ENCODE measurements around the gene WDPCP.
"Not testable (repeated sequence)": the region's sequence is repeated elsewhere in the genome, so short reads cannot be mapped to it uniquely, and the experiment has no call there.

The WDPCP gene

GRCh38 chr2:63614448-63614968 lies 26.2 kb upstream of the WDPCP start:
- no peak for DNase-seq (ENCODE audit: low read depth)
- H3K9ac ChIP-seq (ENCODE audit: low read length): no peak overlapping the region
- peaks cover 14% of the 10 kb centered on the region for H3K4me1 ChIP-seq (ENCODE audit: control insufficient read depth, insufficient read depth, low read length)
- H3K36me3 ChIP-seq (ENCODE audit: control insufficient read depth, insufficient read depth, low read length, severe bottlenecking): no peaks in the 10 kb centered on the region
- no peaks in the 10 kb centered on the region for H3K9me3 ChIP-seq (ENCODE audit: control insufficient read depth, low read length)
- H3K4me3 ChIP-seq (ENCODE audit: low read length): no peak overlapping the region
- H3K27me3 ChIP-seq (replicated peaks; ENCODE audit: control insufficient read depth, insufficient read depth, low read length): no peaks in the 10 kb centered on the region

DNA sequence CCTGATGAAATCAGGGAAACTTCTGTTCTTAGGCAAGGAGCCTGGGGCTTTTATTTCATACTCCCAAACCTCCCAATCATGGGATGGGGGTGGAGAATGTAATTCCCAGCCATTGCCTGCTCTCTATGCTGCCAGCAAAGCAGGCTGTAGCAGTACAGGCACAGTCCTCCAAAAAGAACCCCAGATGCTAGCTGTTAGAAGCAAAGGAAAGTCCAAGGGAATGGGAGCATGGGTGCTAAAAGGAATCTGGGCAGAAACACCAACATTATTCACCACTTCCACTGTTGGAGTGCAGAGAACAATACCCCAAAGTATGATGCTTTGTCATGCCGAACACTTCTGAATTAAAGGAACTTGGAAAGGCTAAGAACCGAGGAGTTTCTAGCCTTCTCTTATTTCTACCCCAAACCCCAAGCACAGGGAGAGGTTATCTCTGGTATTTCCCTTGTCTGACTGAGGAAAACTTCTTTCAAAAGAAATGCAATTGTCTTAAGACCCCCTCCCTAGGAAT lies 25.2 kb upstream of the WDPCP start:
- H3K9ac ChIP-seq (ENCODE audit: low read length): peak overlapping the region; percentile 39
- DNase-seq (ENCODE audit: low read depth): no peak
- no peaks in the 10 kb centered on the region for H3K27me3 ChIP-seq (replicated peaks; ENCODE audit: control insufficient read depth, insufficient read depth, low read length)
- no peaks in the 10 kb centered on the region for H3K36me3 ChIP-seq (ENCODE audit: control insufficient read depth, insufficient read depth, low read length, severe bottlenecking)
- no peaks in the 10 kb centered on the region for H3K9me3 ChIP-seq (ENCODE audit: control insufficient read depth, low read length)
- H3K4me1 ChIP-seq (ENCODE audit: control insufficient read depth, insufficient read depth, low read length): peaks cover 22% of the 10 kb centered on the region
- peak overlapping the region; percentile 42 for H3K4me3 ChIP-seq (ENCODE audit: low read length)

GRCh38 chr2:63610525-63610924 lies 22.2 kb upstream of the WDPCP start:
- H3K4me1 ChIP-seq (ENCODE audit: control insufficient read depth, insufficient read depth, low read length): peaks cover 25% of the 10 kb centered on the region
- H3K9me3 ChIP-seq (ENCODE audit: control insufficient read depth, low read length): no peaks in the 10 kb centered on the region
- H3K27me3 ChIP-seq (replicated peaks; ENCODE audit: control insufficient read depth, insufficient read depth, low read length): no peaks in the 10 kb centered on the region
- H3K9ac ChIP-seq (ENCODE audit: low read length): no peak overlapping the region
- DNase-seq (ENCODE audit: low read depth): no peak
- H3K36me3 ChIP-seq (ENCODE audit: control insufficient read depth, insufficient read depth, low read length, severe bottlenecking): peaks cover 26% of the 10 kb centered on the region
- H3K4me3 ChIP-seq (ENCODE audit: low read length): no peak overlapping the region

GRCh38 chr2:63608865-63609264 lies 20.6 kb upstream of the WDPCP start:
- H3K9me3 ChIP-seq (ENCODE audit: control insufficient read depth, low read length); H3K27me3 ChIP-seq (replicated peaks; ENCODE audit: control insufficient read depth, insufficient read depth, low read length); H3K4me3 ChIP-seq (ENCODE audit: low read length); H3K9ac ChIP-seq (ENCODE audit: low read length): not testable (repeated sequence)
- peak; percentile 42 for DNase-seq (ENCODE audit: low read depth)
- Histone ChIP-seq H3K36me3 (ENCODE audit: control insufficient read depth, insufficient read depth, low read length, severe bottlenecking) (peaks cover 43% of the 10 kb centered on the region), H3K4me1 (ENCODE audit: control insufficient read depth, insufficient read depth, low read length) (peaks cover 20% of the 10 kb centered on the region)

GRCh38 chr2:63604666-63605065 lies 16.4 kb upstream of the WDPCP start:
- Histone ChIP-seq H3K4me3 (ENCODE audit: low read length) (no peak overlapping the region), H3K9me3 (ENCODE audit: control insufficient read depth, low read length) (no peaks in the 10 kb centered on the region), H3K4me1 (ENCODE audit: control insufficient read depth, insufficient read depth, low read length) (peaks cover 10% of the 10 kb centered on the region), H3K9ac (ENCODE audit: low read length) (no peak overlapping the region), H3K36me3 (ENCODE audit: control insufficient read depth, insufficient read depth, low read length, severe bottlenecking) (peaks cover 85% of the 10 kb centered on the region), H3K27me3 (replicated peaks; ENCODE audit: control insufficient read depth, insufficient read depth, low read length) (no peaks in the 10 kb centered on the region)
- DNase-seq (ENCODE audit: low read depth): no peak

DNA sequence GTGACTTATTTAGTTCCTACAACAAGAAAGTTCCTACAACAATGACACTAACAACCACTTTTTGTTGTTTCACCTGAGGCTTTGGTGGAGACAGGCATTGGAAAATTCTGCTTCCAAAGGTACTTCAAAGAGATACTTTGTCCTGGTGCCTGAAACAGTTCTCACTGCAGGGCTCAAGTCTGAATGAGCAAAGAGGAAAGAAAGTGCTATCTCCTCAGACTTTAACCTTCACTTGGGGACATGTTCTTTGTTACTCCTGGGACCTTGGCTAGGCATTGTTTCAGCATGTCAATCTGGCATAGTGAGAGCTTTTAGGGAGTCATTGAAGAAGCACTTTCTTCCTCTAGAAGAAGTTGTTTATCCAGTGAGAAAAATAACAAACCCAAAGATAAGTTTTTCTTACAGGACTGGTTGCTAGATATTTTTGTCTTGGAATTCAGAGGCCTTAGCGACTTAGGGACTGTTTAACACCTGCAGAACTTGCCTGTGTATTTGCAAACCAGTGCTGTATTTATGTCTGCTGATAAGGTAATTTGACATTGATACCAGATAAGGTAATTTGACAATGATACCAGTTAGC lies 12.7 kb upstream of the WDPCP start:
- Histone ChIP-seq H3K9me3 (ENCODE audit: control insufficient read depth, low read length) (no peaks in the 10 kb centered on the region), H3K36me3 (ENCODE audit: control insufficient read depth, insufficient read depth, low read length, severe bottlenecking) (peaks cover 97% of the 10 kb centered on the region), H3K9ac (ENCODE audit: low read length) (no peak overlapping the region), H3K4me3 (ENCODE audit: low read length) (no peak overlapping the region), H3K27me3 (replicated peaks; ENCODE audit: control insufficient read depth, insufficient read depth, low read length) (no peaks in the 10 kb centered on the region), H3K4me1 (ENCODE audit: control insufficient read depth, insufficient read depth, low read length) (no peaks in the 10 kb centered on the region)
- DNase-seq (ENCODE audit: low read depth): no peak

GRCh38 chr2:63598981-63599380 lies 10.7 kb upstream of the WDPCP start:
- H3K9ac ChIP-seq (ENCODE audit: low read length): no peak overlapping the region
- no peak overlapping the region for H3K4me3 ChIP-seq (ENCODE audit: low read length)
- H3K4me1 ChIP-seq (ENCODE audit: control insufficient read depth, insufficient read depth, low read length): no peaks in the 10 kb centered on the region
- peaks cover 97% of the 10 kb centered on the region for H3K36me3 ChIP-seq (ENCODE audit: control insufficient read depth, insufficient read depth, low read length, severe bottlenecking)
- no peaks in the 10 kb centered on the region for H3K9me3 ChIP-seq (ENCODE audit: control insufficient read depth, low read length)
- no peaks in the 10 kb centered on the region for H3K27me3 ChIP-seq (replicated peaks; ENCODE audit: control insufficient read depth, insufficient read depth, low read length)
- DNase-seq (ENCODE audit: low read depth): no peak

- Histone ChIP-seq H3K27me3 (replicated peaks; ENCODE audit: control insufficient read depth, insufficient read depth, low read length) (no peaks in the 10 kb centered on the region), H3K36me3 (ENCODE audit: control insufficient read depth, insufficient read depth, low read length, severe bottlenecking) (peaks cover 84% of the 10 kb centered on the region), H3K9me3 (ENCODE audit: control insufficient read depth, low read length) (no peaks in the 10 kb centered on the region), H3K9ac (ENCODE audit: low read length) (no peak overlapping the region), H3K4me1 (ENCODE audit: control insufficient read depth, insufficient read depth, low read length) (peaks cover 5% of the 10 kb centered on the region), H3K4me3 (ENCODE audit: low read length) (no peak overlapping the region)
- no peak for DNase-seq (ENCODE audit: low read depth)
Measured at GRCh38 chr2:63596401-63596883, 8.2 kb upstream of the WDPCP start.

- no peak for DNase-seq (ENCODE audit: low read depth)
- peaks cover 69% of the 10 kb centered on the region for H3K36me3 ChIP-seq (ENCODE audit: control insufficient read depth, insufficient read depth, low read length, severe bottlenecking)
- no peaks in the 10 kb centered on the region for H3K27me3 ChIP-seq (replicated peaks; ENCODE audit: control insufficient read depth, insufficient read depth, low read length)
- no peaks in the 10 kb centered on the region for H3K9me3 ChIP-seq (ENCODE audit: control insufficient read depth, low read length)
- no peak overlapping the region for H3K9ac ChIP-seq (ENCODE audit: low read length)
- H3K4me3 ChIP-seq (ENCODE audit: low read length): no peak overlapping the region
- H3K4me1 ChIP-seq (ENCODE audit: control insufficient read depth, insufficient read depth, low read length): peaks cover 23% of the 10 kb centered on the region
Measured at GRCh38 chr2:63594660-63595059, 6.4 kb upstream of the WDPCP start.

DNA sequence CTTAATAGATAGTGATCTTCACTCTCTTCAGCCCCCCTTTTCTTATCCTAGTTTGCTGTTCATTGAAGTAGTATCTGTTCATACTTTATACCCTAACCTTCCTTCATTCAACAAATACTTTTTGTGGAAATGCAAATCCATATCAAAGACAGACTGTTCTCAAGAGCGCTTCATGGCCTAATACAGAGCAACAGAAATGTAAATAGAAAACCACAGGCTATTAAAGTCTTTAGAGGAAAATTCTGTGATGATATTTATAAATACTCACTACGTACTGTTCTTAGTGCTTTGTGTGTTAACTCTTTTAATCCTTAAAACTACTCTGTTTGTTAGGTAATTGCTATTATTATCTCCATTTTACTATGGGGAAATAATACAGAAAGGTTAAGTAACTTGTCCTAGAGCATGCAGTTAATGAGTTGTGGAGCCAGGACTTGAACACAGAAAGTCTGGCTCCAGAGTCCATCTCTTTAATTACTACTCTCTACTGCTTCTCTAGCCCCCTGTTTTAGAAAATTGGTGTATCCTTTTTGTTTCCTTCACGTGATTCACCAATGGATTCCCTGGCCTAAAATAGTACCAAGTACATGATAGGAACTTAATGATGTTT lies 3.4 kb upstream of the WDPCP start:
- Histone ChIP-seq H3K27me3 (replicated peaks; ENCODE audit: control insufficient read depth, insufficient read depth, low read length) (no peaks in the 10 kb centered on the region), H3K4me3 (ENCODE audit: low read length) (peak overlapping the region; percentile 98), H3K9ac (ENCODE audit: low read length) (peak overlapping the region; percentile 97), H3K9me3 (ENCODE audit: control insufficient read depth, low read length) (no peaks in the 10 kb centered on the region), H3K36me3 (ENCODE audit: control insufficient read depth, insufficient read depth, low read length, severe bottlenecking) (peaks cover 43% of the 10 kb centered on the region), H3K4me1 (ENCODE audit: control insufficient read depth, insufficient read depth, low read length) (peaks cover 29% of the 10 kb centered on the region)
- no peak for DNase-seq (ENCODE audit: low read depth)

DNA sequence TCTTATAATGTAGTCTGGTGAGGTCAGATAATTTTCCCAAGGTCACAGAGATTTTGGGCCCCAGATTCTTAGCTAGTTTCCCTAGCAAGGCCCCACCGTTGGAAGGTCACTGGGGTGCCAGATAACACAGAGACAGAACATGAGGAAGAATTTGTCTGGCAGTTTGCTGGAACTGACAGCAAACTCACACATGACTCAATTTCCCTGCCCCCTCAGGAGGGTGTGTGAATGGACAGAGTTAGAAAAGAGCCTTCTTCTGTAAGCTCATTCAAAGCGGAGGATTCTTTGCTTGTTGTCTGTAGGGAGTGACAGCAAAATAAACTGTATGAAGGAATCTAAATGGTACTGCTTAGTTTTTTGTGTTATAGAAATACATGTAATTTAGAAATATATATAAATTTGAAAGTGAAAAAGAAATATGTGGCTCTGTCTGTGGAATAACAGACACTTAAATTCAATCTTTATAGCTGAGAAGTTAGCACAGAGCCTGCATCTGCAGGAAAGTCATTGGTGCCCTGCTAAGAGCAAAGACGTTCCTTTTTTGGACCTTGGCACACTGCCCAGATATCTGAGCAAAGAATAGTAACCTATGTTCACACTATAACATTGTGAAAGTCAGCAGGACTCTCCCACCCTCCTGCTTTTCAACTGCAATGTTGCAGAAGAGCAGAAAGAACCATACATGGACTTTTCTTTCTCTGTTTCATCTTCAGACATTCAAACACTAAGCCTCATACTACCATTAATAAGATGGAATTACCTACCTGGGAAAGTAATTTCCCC lies 2.5 kb upstream of the WDPCP start:
- peak overlapping the region; percentile 98 for H3K4me3 ChIP-seq (ENCODE audit: low read length)
- peak overlapping the region; percentile 97 for H3K9ac ChIP-seq (ENCODE audit: low read length)
- H3K36me3 ChIP-seq (ENCODE audit: control insufficient read depth, insufficient read depth, low read length, severe bottlenecking): peaks cover 34% of the 10 kb centered on the region
- no peaks in the 10 kb centered on the region for H3K9me3 ChIP-seq (ENCODE audit: control insufficient read depth, low read length)
- H3K27me3 ChIP-seq (replicated peaks; ENCODE audit: control insufficient read depth, insufficient read depth, low read length): no peaks in the 10 kb centered on the region
- no peak for DNase-seq (ENCODE audit: low read depth)
- H3K4me1 ChIP-seq (ENCODE audit: control insufficient read depth, insufficient read depth, low read length): peaks cover 29% of the 10 kb centered on the region

All from adipocyte (in vitro differentiated cells).